ENCODE measurements around the gene TCF20.

DNA sequence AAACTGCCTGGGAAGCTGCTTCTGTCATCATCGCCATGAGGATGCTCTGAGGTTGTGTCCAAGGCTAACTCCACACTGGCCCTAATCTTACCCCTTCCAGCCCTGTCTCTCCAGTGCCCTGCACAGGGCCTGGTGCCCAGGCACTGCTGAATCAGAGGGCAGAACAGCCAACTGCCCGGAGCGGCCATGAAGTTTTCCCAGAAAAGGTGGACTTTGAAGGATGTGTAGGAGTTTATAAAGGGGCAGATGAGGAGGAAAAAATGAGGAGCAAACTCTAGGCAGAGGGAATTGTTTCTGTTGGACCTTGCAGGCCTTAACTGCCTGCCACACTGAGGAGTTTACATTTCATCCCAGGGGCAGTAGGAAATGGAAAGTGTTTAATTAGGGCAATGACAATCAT lies 39.4 kb upstream of the TCF20 start:
- TF ChIP-seq, protein P1, sequence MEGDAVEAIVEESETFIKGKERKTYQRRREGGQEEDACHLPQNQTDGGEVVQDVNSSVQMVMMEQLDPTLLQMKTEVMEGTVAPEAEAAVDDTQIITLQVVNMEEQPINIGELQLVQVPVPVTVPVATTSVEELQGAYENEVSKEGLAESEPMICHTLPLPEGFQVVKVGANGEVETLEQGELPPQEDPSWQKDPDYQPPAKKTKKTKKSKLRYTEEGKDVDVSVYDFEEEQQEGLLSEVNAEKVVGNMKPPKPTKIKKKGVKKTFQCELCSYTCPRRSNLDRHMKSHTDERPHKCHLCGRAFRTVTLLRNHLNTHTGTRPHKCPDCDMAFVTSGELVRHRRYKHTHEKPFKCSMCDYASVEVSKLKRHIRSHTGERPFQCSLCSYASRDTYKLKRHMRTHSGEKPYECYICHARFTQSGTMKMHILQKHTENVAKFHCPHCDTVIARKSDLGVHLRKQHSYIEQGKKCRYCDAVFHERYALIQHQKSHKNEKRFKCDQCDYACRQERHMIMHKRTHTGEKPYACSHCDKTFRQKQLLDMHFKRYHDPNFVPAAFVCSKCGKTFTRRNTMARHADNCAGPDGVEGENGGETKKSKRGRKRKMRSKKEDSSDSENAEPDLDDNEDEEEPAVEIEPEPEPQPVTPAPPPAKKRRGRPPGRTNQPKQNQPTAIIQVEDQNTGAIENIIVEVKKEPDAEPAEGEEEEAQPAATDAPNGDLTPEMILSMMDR (IDR thresholded peaks at IDR 0.05), result no peak
- TF ChIP-seq CHD2 (IDR thresholded peaks at IDR 0.05; ENCODE audit: low read length, partially characterized antibody), result no peak
- TF ChIP-seq TCF12 (IDR thresholded peaks at IDR 0.05), result no peak
- TF ChIP-seq, protein P2, sequence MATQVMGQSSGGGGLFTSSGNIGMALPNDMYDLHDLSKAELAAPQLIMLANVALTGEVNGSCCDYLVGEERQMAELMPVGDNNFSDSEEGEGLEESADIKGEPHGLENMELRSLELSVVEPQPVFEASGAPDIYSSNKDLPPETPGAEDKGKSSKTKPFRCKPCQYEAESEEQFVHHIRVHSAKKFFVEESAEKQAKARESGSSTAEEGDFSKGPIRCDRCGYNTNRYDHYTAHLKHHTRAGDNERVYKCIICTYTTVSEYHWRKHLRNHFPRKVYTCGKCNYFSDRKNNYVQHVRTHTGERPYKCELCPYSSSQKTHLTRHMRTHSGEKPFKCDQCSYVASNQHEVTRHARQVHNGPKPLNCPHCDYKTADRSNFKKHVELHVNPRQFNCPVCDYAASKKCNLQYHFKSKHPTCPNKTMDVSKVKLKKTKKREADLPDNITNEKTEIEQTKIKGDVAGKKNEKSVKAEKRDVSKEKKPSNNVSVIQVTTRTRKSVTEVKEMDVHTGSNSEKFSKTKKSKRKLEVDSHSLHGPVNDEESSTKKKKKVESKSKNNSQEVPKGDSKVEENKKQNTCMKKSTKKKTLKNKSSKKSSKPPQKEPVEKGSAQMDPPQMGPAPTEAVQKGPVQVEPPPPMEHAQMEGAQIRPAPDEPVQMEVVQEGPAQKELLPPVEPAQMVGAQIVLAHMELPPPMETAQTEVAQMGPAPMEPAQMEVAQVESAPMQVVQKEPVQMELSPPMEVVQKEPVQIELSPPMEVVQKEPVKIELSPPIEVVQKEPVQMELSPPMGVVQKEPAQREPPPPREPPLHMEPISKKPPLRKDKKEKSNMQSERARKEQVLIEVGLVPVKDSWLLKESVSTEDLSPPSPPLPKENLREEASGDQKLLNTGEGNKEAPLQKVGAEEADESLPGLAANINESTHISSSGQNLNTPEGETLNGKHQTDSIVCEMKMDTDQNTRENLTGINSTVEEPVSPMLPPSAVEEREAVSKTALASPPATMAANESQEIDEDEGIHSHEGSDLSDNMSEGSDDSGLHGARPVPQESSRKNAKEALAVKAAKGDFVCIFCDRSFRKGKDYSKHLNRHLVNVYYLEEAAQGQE (IDR thresholded peaks at IDR 0.05; ENCODE audit: low read depth, low read length), result no peak
- no peak for TF ChIP-seq POLR2AphosphoS5 (IDR thresholded peaks at IDR 0.05; ENCODE audit: low read depth, low read length)
- no peak for TF ChIP-seq FOXM1 (IDR thresholded peaks at IDR 0.05; ENCODE audit: low read depth)
- TF ChIP-seq, protein P3, sequence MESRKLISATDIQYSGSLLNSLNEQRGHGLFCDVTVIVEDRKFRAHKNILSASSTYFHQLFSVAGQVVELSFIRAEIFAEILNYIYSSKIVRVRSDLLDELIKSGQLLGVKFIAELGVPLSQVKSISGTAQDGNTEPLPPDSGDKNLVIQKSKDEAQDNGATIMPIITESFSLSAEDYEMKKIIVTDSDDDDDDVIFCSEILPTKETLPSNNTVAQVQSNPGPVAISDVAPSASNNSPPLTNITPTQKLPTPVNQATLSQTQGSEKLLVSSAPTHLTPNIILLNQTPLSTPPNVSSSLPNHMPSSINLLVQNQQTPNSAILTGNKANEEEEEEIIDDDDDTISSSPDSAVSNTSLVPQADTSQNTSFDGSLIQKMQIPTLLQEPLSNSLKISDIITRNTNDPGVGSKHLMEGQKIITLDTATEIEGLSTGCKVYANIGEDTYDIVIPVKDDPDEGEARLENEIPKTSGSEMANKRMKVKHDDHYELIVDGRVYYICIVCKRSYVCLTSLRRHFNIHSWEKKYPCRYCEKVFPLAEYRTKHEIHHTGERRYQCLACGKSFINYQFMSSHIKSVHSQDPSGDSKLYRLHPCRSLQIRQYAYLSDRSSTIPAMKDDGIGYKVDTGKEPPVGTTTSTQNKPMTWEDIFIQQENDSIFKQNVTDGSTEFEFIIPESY (IDR thresholded peaks at IDR 0.05; ENCODE audit: borderline replicate concordance, low read depth), result no peak
- no peak for TF ChIP-seq RAD21 (IDR thresholded peaks at IDR 0.05; ENCODE audit: low read length)
- TF ChIP-seq, protein P4, sequence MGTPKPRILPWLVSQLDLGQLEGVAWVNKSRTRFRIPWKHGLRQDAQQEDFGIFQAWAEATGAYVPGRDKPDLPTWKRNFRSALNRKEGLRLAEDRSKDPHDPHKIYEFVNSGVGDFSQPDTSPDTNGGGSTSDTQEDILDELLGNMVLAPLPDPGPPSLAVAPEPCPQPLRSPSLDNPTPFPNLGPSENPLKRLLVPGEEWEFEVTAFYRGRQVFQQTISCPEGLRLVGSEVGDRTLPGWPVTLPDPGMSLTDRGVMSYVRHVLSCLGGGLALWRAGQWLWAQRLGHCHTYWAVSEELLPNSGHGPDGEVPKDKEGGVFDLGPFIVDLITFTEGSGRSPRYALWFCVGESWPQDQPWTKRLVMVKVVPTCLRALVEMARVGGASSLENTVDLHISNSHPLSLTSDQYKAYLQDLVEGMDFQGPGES (IDR thresholded peaks at IDR 0.05; ENCODE audit: low read depth, low read length), result no peak

Measured in SK-N-SH (cell line).